HepG2 (cell line): ENCODE results near the gene PARN. TPM values are rescaled to one million over a fixed set of nuclear protein-coding genes. Genes with fewer than 3 reads are reported as not detected.

Experiments used
- ADNP ChIP-seq: sonication (generic); formaldehyde crosslinking; IDR thresholded peaks from 2 replicates; pipeline ENCODE4 v1.4.0; 2020; ENCODE audit warnings: missing genetic modification reagents
- AKNA ChIP-seq: sonication (generic); formaldehyde crosslinking; IDR thresholded peaks from 2 replicates; pipeline ENCODE4 v1.4.0; 2020; ENCODE audit warnings: missing genetic modification reagents, borderline replicate concordance
- ARNTL ChIP-seq: sonication (generic); formaldehyde crosslinking; IDR thresholded peaks from 2 replicates; pipeline ENCODE4 v1.4.0; 2020; ENCODE audit warnings: mild to moderate bottlenecking, missing genetic modification reagents
- ESRRA ChIP-seq: sonication (generic); formaldehyde crosslinking; IDR thresholded peaks from 2 replicates; pipeline ENCODE4 v1.5.1; 2020; ENCODE audit warnings: mild to moderate bottlenecking, low read depth, missing genetic modification reagents
- MEF2D ChIP-seq: sonication (generic); formaldehyde crosslinking; IDR thresholded peaks from 2 replicates; pipeline ENCODE4 v1.5.1; 2020; ENCODE audit warnings: mild to moderate bottlenecking, missing genetic modification reagents
- NCOA2 ChIP-seq: sonication (generic); formaldehyde crosslinking; IDR thresholded peaks from 2 replicates; pipeline ENCODE4 v1.8.0; 2022; ENCODE audit warnings: inconsistent platforms
- PAWR ChIP-seq: sonication (generic); formaldehyde crosslinking; IDR thresholded peaks from 2 replicates; pipeline ENCODE4 v1.4.0; 2020; ENCODE audit warnings: missing genetic modification reagents, mild to moderate bottlenecking, borderline replicate concordance
- RXRA ChIP-seq: sonication (generic); formaldehyde crosslinking; IDR thresholded peaks from 2 replicates; pipeline ENCODE4 v1.5.1; 2020; ENCODE audit warnings: missing genetic modification reagents
- SMARCC2 ChIP-seq: fragments of 450-650 bp; IDR thresholded peaks from 2 replicates; pipeline ENCODE4 v1.6.1; 2017; ENCODE audit warnings: antibody characterized with exemption, mild to moderate bottlenecking
- SP1 ChIP-seq, 2 experiments: fragments of 450-650 bp in 1 of 2; sonication (generic) in 1 of 2; formaldehyde crosslinking in 1 of 2; IDR thresholded peaks; 2 replicates each; pipeline versions ENCODE4 v1.4.0 to v1.6.1; 2016 to 2020; ENCODE audit warnings: missing genetic modification reagents in 1 of 2
- ZNF414 ChIP-seq: sonication (generic); formaldehyde crosslinking; IDR thresholded peaks from 2 replicates; pipeline ENCODE4 v1.5.0; 2020; ENCODE audit warnings: missing genetic modification reagents
- ZNF503 ChIP-seq: sonication (generic); formaldehyde crosslinking; IDR thresholded peaks from 2 replicates; pipeline ENCODE4 v1.4.0; 2020; ENCODE audit warnings: missing genetic modification reagents
- ZNF512B ChIP-seq: sonication (generic); formaldehyde crosslinking; IDR thresholded peaks from 2 replicates; pipeline ENCODE4 v1.5.1; 2020; ENCODE audit warnings: missing genetic modification reagents, mild to moderate bottlenecking, borderline replicate concordance
- ZNF564 ChIP-seq: sonication (generic); formaldehyde crosslinking; IDR thresholded peaks from 2 replicates; pipeline ENCODE4 v1.8.1; 2023; ENCODE audit warnings: mild to moderate bottlenecking, missing genetic modification reagents
- ZNF589 ChIP-seq: sonication (generic); formaldehyde crosslinking; conservative IDR thresholded peaks from 2 replicates; pipeline ENCODE4 v1.8.0; 2022; ENCODE audit warnings: mild to moderate bottlenecking, moderate library complexity, missing genetic modification reagents
- ZNF710 ChIP-seq: sonication (generic); formaldehyde crosslinking; IDR thresholded peaks from 2 replicates; pipeline ENCODE4 v1.5.0; 2020; ENCODE audit warnings: mild to moderate bottlenecking, missing genetic modification reagents, borderline replicate concordance
- ZSCAN9 ChIP-seq: IDR thresholded peaks from 2 replicates; pipeline ENCODE4 v1.6.1; 2016; ENCODE audit warnings: borderline replicate concordance
- polyA plus RNA-seq, 8 experiments: library from polyadenylated mRNA; depleted of rRNA in 3 of 8; stranded (reverse) in 7 of 8; unstranded in 1 of 8; fragments of >200 nt; fragmentation: Illumina TruSeq in 4 of 8; extraction: Trizol in 4 of 8; gene quantifications; 2 replicates each; pipeline versions ENCODE4 v1.2.1 to v1.2.3, GENCODE V29; 2011 to 2016; ENCODE audit warnings: low read depth in 4 of 8, missing spikeins in 1 of 8, mixed read lengths in 1 of 8; ENCODE audit not compliant: insufficient read depth in 1 of 8
- total RNA-seq, 5 experiments: library from RNA; depleted of rRNA; stranded (reverse); fragments of >200 nt; fragmentation: Illumina TruSeq; extraction: Trizol; gene quantifications; 2 replicates each; pipeline ENCODE4 v1.2.3, GENCODE V29; 2016; ENCODE audit warnings: low read depth in 1 of 5

Gene PARN
- total and polyA plus RNA-seq, 2 of the 13 experiments (the other 11 are each of a cell fraction or from before 2014, with no cell fraction given), result 13.3 to 47.6 TPM

- TF ChIP-seq RXRA (CRISPR knock-in tag) (peak; percentile 80; the same call in 1 of the 2 replicates), SP1 (IDR thresholded peaks at IDR 0.05) (no peak), SP1 (CRISPR knock-in tag; IDR thresholded peaks at IDR 0.05) (peak; percentile 43; the same call in 1 of the 2 replicates), MEF2D (CRISPR knock-in tag) (peak; percentile 84), NCOA2 (CRISPR knock-in tag) (peak; percentile 90), ARNTL (CRISPR knock-in tag) (0 out of 2 replicates have a peak, but pooled peaks have one; percentile 54), ZNF589 (no peak), AKNA (CRISPR knock-in tag) (no peak), ZNF503 (CRISPR knock-in tag) (peak; percentile 89), PAWR (CRISPR knock-in tag) (no peak), ZNF564 (peak; percentile 71; the same call in 1 of the 2 replicates), SMARCC2 (peak; percentile 92), ADNP (0 out of 2 replicates have a peak, but pooled peaks have one; percentile 69), ESRRA (CRISPR knock-in tag) (no peak), ZNF710 (CRISPR knock-in tag) (peak; percentile 80; the same call in 1 of the 2 replicates), ZNF414 (CRISPR knock-in tag) (peak; percentile 78; the same call in 1 of the 2 replicates), ZNF512B (CRISPR knock-in tag) (peak; percentile 97), ZSCAN9 (peak; percentile 92)
Measured at GRCh38 chr16:14545346-14545884, 84.6 kb downstream of the PARN start (continued).
